ENCODE results near the gene FHIT.

GRCh38 chr3:60417576-60417975, 833.7 kb downstream of the FHIT start:
- TF ChIP-seq, protein P1, sequence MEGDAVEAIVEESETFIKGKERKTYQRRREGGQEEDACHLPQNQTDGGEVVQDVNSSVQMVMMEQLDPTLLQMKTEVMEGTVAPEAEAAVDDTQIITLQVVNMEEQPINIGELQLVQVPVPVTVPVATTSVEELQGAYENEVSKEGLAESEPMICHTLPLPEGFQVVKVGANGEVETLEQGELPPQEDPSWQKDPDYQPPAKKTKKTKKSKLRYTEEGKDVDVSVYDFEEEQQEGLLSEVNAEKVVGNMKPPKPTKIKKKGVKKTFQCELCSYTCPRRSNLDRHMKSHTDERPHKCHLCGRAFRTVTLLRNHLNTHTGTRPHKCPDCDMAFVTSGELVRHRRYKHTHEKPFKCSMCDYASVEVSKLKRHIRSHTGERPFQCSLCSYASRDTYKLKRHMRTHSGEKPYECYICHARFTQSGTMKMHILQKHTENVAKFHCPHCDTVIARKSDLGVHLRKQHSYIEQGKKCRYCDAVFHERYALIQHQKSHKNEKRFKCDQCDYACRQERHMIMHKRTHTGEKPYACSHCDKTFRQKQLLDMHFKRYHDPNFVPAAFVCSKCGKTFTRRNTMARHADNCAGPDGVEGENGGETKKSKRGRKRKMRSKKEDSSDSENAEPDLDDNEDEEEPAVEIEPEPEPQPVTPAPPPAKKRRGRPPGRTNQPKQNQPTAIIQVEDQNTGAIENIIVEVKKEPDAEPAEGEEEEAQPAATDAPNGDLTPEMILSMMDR (IDR thresholded peaks at IDR 0.05; ENCODE audit: insufficient read depth, low read length, poor library complexity, severe bottlenecking) = no peak
- no peak for TF ChIP-seq EZH2phosphoT487 (conservative IDR thresholded peaks at IDR 0.05; ENCODE audit: low read length)
